Naive thymus-derived CD4-positive, alpha-beta T cell (primary cell): ENCODE data around the gene GNB4. TPM values are rescaled to one million over a fixed set of nuclear protein-coding genes. Genes with fewer than 3 reads are reported as not detected.

Source experiments
- polyA plus RNA-seq, 2 donors: library from polyadenylated mRNA; unstranded; fragments of 300-500 nt; fragmentation: Illumina TruSeq; gene quantifications; one replicate each; pipeline ENCODE4 v1.2.3, GENCODE V29; 2021
- total RNA-seq, 6 experiments: library from RNA in 5 of 6; stranded (reverse) in 5 of 6; gene quantifications; 1 replicate in 5 of 6; 2 replicates in 1 of 6; pipeline ENCODE4 v1.2.3 and lab custom pipeline; 2021 to 2026

Gene GNB4
- total and polyA plus RNA-seq, 7 experiments from 2014 or later: 0.12 to 11.3 (median 1.3) TPM

Other genes with a start within 250 kb of the GNB4 start
- 1 to 10 TPM in 3 of 5 experiments, under 1 TPM in 2; 0.61 to 1.6 (median 1.2) TPM for gene KCNMB3, start 200.4 kb downstream of the GNB4 start, total RNA-seq
- under 1 TPM; 0.23 to 0.33 TPM for gene KCNMB3, start 200.4 kb downstream of the GNB4 start, polyA plus RNA-seq
- gene ZNF639, start 128.4 kb downstream of the GNB4 start, total RNA-seq: 10 to 100 TPM; 33.1 to 74.9 (median 46.0) TPM
- gene ZNF639, start 128.4 kb downstream of the GNB4 start, polyA plus RNA-seq: 10 to 100 TPM; 61.0 to 63.4 TPM
- 10 to 100 TPM; 32.2 to 58.1 (median 40.3) TPM for gene MFN1, start 103.8 kb downstream of the GNB4 start, total RNA-seq
- gene MFN1, start 103.8 kb downstream of the GNB4 start, polyA plus RNA-seq: 10 to 100 TPM in 1 of 2 donors, 1 to 10 TPM in 1; 7.4 to 11.0 TPM
- gene ACTL6A, start 111.5 kb upstream of the GNB4 start, total RNA-seq: 10 to 100 TPM; 23.2 to 78.3 (median 49.0) TPM
- gene ACTL6A, start 111.5 kb upstream of the GNB4 start, polyA plus RNA-seq: 10 to 100 TPM; 56.3 to 61.7 TPM
- 10 to 100 TPM; 14.4 to 41.4 (median 18.5) TPM for gene MRPL47, start 153.2 kb upstream of the GNB4 start, total RNA-seq
- 10 to 100 TPM; 45.1 to 50.5 TPM for gene MRPL47, start 153.2 kb upstream of the GNB4 start, polyA plus RNA-seq
- 10 to 100 TPM; 33.4 to 80.2 (median 62.8) TPM for gene NDUFB5, start 153.3 kb upstream of the GNB4 start, total RNA-seq
- gene NDUFB5, start 153.3 kb upstream of the GNB4 start, polyA plus RNA-seq: 100 to 1,000 TPM in 1 of 2 donors, 10 to 100 TPM in 1; 45.7 to 105 TPM
- gene USP13, start 201.6 kb upstream of the GNB4 start, total RNA-seq: 1 to 10 TPM; 6.7 to 9.1 (median 8.4) TPM
- gene USP13, start 201.6 kb upstream of the GNB4 start, polyA plus RNA-seq: 1 to 10 TPM; 5.7 to 7.7 TPM